ENCODE measurements around the gene EPAS1.

EPAS1 gene

GRCh38 chr2:46409756-46410155 lies 112.5 kb downstream of the EPAS1 start:
- no peak for DNase-seq (ENCODE audit: low spot score)

GRCh38 chr2:46410273-46411244 lies 113.4 kb downstream of the EPAS1 start:
- no peak for DNase-seq (ENCODE audit: low spot score)

GRCh38 chr2:46411245-46411641 lies 114.0 kb downstream of the EPAS1 start:
- DNase-seq (ENCODE audit: low spot score): no peak

GRCh38 chr2:46411985-46412384 lies 114.8 kb downstream of the EPAS1 start:
- no peak for DNase-seq (ENCODE audit: low spot score)

- no peak for DNase-seq (ENCODE audit: low spot score)
Observed at GRCh38 chr2:46413111-46413510, 115.9 kb downstream of the EPAS1 start.

GRCh38 chr2:46413631-46414030 lies 116.4 kb downstream of the EPAS1 start:
- no peak for DNase-seq (ENCODE audit: low spot score)

GRCh38 chr2:46414701-46415100 lies 117.5 kb downstream of the EPAS1 start:
- DNase-seq (ENCODE audit: low spot score): no peak

- DNase-seq (ENCODE audit: low spot score): no peak
Observed at GRCh38 chr2:46416280-46416679, 119.1 kb downstream of the EPAS1 start.

- no peak for DNase-seq (ENCODE audit: low spot score)
Observed at GRCh38 chr2:46416739-46417403, 119.7 kb downstream of the EPAS1 start.

- no peak for DNase-seq (ENCODE audit: low spot score)
Observed at GRCh38 chr2:46420945-46421344, 123.7 kb downstream of the EPAS1 start.

GRCh38 chr2:46421361-46421760 lies 124.2 kb downstream of the EPAS1 start:
- no peak for DNase-seq (ENCODE audit: low spot score)

- DNase-seq (ENCODE audit: low spot score): no peak
Observed at GRCh38 chr2:46422717-46423394, 125.6 kb downstream of the EPAS1 start.

- DNase-seq (ENCODE audit: low spot score): no peak
Observed at GRCh38 chr2:46424937-46425336, 127.7 kb downstream of the EPAS1 start.

- no peak for DNase-seq (ENCODE audit: low spot score)
Observed at GRCh38 chr2:46428911-46429436, 131.8 kb downstream of the EPAS1 start.

- no peak for DNase-seq (ENCODE audit: low spot score)
Observed at GRCh38 chr2:46430413-46430812, 133.2 kb downstream of the EPAS1 start.

- DNase-seq (ENCODE audit: low spot score): no peak
Observed at GRCh38 chr2:46430992-46431391, 133.8 kb downstream of the EPAS1 start.

- DNase-seq (ENCODE audit: low spot score): no peak
Observed at GRCh38 chr2:46431481-46432235, 134.5 kb downstream of the EPAS1 start.

- DNase-seq (ENCODE audit: low spot score): no peak
Observed at GRCh38 chr2:46434851-46435273, 137.7 kb downstream of the EPAS1 start.

- DNase-seq (ENCODE audit: low spot score): no peak
Observed at GRCh38 chr2:46435353-46435752, 138.1 kb downstream of the EPAS1 start.

- DNase-seq (ENCODE audit: low spot score): no peak
Observed at GRCh38 chr2:46435796-46436360, 138.7 kb downstream of the EPAS1 start.
